8988T (cell line): ENCODE data around the gene GEMIN8.

Experiments used
- DNase-seq: peaks from one replicate; pipeline ENCODE4 v3.0.0; 2011

Gene GEMIN8, protein sequence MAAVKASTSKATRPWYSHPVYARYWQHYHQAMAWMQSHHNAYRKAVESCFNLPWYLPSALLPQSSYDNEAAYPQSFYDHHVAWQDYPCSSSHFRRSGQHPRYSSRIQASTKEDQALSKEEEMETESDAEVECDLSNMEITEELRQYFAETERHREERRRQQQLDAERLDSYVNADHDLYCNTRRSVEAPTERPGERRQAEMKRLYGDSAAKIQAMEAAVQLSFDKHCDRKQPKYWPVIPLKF

DNA sequence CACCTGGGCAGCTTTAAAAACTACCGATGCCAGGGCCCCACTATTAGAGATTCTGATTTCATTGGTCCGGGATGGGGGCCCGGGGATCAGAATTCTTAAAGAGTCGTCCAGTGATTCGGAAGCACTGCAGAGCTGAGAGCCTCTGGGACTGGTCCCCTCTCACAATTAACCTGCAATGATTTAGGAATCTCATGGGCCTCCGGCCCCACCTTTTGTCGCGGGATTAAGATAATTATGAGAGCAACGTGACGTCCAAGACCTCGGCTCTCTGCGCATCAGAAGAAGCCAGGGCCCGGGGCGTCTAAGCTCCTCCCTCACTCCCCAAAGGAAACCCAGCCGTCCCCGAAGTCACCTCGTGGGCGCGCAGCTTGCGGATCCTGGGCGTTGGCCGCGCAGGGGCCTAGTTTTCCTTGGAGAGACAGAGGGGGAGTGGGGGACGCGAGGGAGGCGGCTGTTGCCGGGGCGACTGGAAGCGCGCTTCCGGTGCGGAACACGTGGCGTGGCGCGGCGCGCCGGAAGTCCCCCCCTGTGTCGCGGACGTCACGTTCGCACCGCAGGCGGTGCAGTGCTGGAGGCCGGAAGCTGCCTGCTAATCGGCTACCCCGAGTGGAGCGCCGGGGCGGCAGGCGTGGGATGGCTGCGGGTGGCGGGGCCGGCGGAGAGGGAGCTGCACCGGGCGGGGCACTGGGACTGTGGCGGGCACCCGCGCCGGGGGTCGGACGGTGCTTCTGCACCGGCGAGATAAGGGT is at the start of gene GEMIN8:
GEMIN8 (minus strand) TSS at position 468 of the 749 bp plus-strand sequence. CDS start 8,414 bp downstream, outside the sequence.
- peak; percentile 55 for DNase-seq

GRCh38 chrX:14076639-14077038 is 46.9 kb upstream of the GEMIN8 start:
- DNase-seq, result no peak

GRCh38 chrX:14073556-14073955 is 43.9 kb upstream of the GEMIN8 start:
- no peak for DNase-seq

- DNase-seq, result no peak
These were observed 43.4 kb upstream of the GEMIN8 start for GRCh38 chrX:14073071-14073470.

- DNase-seq, result no peak
These were observed 36.1 kb upstream of the GEMIN8 start for GRCh38 chrX:14065800-14066199.

DNA sequence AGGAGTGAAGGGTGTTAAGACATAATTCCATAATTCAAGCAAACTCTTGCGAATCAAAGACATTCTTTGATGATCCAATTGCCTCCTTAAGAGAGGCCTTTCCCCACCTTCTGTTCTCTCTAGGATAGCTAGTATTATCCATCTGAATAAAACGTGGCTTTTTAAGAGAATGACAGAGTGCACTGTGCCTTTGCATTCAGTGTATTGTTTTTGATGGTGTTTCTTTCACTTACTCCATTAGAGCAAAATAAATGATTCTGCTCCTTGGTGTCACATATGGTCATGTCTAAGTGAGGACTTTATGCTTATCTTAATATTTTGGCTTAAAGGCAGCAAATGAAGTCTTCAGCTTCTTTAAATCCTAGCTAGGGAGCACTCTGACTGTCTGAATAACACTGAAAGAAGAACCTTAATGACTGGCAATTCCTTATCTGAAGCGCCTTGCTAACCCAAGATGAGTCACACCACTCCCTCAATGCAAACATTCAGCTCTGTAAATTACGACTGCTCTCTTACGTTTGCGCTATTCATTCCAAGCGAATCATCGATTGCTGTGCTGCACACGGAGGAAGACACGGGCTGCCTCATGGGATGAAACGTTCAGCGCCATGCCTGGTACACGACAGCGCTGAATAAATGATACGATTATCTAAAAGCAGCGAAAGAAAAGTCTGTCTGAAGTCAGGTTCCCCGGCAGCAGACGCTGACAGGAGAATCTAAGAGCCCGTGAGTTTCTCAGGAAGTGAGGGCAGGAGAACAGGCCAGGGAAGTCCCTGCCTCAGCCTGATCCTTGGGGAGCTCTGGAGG is 35.1 kb upstream of the GEMIN8 start:
- DNase-seq, result no peak

- DNase-seq, result no peak
These were observed 32.8 kb upstream of the GEMIN8 start for GRCh38 chrX:14062524-14062923.

DNA sequence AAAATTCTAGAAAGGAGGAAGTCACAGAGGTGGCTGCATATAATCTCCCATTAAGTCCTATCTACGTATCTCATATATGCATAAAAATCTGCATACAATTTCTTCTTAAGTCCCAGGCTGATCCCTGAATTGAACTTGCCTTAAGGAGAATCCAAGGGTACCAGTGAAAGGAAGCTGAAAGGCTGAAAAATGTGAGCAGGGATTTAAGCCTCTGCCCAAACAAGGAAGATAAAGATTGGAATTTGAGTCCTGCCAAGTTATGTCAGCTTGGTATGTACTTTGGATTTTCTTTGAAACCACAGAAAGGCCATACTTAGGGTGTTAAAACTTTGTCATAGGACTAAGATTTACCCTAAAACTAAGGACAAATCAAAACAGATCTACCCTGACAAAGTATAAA is 26.5 kb upstream of the GEMIN8 start:
- DNase-seq, result no peak

DNA sequence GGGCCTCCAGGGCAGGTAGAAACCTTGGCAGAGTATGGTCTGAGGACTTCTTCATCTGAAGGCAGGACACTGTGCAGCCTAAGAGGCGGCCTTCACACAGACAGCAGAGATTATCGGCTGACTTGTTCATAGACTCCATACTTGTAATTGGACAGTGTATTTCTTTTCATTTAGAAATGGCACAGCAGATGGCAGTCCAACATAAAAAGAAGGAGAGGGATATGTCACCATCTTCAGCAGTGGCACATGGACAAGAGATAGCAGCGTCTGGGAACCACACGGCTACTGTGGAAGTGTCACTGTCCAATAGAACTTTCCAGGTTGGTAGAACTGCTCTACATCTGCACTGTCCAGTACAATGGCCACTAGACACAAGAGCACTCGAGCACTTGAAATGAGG is 21.7 kb upstream of the GEMIN8 start:
- DNase-seq, result no peak

- no peak for DNase-seq
These were observed 21.0 kb upstream of the GEMIN8 start for GRCh38 chrX:14050709-14051108.

- DNase-seq, result no peak
These were observed 13.5 kb upstream of the GEMIN8 start for GRCh38 chrX:14043209-14043608.

DNA sequence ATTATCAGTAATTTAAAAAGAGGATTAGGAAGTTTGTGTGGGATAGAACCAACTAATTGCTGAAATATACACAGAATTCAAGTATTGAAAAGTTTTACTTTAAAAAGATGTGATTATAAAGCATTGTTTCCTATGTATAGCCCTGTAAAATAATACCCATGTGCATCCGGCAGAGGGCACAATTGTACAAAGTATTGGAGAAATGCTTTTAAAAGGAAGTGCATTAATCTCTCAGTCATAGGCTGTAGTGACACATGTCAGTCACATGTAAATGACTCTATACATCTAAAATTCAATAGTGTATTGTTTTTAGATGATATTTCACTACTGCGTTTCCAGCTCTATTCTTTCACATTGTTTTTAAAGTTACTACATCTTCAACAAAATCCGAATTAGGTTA is 9.7 kb upstream of the GEMIN8 start:
- no peak for DNase-seq

- DNase-seq, result no peak
These were observed 8.8 kb upstream of the GEMIN8 start for GRCh38 chrX:14038375-14039085.

GRCh38 chrX:14032406-14032805 is 2.7 kb upstream of the GEMIN8 start:
- DNase-seq, result peak; percentile 40

DNA sequence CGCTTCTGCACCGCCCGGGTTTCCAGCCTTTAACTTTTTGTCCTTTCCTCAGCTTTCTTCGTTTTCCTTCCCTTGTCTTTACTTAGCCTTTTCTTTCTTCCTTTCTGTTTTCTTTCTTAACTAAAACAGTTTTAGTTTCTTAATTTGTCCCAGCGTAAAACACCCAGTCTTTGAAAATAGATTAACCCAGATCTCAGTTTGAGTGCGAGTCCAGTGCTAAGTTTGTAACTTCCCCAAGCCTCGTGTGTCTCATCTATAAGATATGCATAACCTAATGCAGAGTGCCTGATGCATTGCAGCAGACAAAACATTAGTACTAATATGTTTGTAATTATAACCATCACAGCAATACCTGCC is 460 bp upstream of the GEMIN8 start:
- DNase-seq, result no peak

GRCh38 chrX:14029039-14029424 is 660 bp downstream of the GEMIN8 start:
- DNase-seq, result no peak

DNA sequence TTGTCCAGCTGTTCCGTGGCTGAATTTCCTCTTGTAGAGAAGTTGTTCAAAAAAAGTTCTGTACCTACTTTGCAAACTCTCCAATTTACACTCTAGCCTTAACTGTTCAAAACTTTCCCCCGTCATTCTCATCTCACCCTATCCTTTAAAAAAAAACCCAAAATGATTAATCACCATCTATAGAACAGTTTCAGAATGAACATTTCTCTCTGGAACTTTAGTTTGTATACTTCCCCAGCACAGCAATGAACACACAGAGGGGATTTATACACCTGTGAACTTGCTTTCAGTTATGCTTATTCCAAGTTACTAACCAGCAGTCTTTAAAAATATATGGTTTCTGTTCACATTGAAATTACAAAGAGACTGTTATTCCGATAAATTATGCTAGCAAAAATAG is 1.2 kb downstream of the GEMIN8 start:
- DNase-seq, result no peak

DNA sequence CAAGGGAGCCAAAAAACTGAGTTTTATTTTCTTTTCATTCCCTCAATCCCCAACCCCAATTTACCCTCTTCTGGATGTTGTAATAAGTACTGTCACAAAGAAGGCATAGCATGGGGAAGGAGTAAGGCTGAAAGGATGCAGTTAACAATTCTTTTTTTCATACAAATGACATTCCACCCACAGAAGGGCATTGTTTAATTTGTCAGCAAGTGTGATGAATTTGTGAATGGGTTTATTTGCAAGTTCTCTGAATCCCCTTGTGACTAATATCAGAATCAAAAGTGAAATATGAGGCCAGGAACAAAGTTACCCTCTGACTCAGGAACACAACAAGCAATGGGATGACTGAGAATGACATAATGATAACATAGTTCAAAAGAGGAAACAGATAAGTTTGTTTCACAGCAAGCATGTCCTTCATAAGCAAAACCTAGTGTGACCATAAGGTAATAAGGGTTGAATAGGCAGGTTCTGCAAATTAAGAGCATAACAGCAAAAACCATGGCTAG is 2.1 kb downstream of the GEMIN8 start:
- DNase-seq, result no peak

DNA sequence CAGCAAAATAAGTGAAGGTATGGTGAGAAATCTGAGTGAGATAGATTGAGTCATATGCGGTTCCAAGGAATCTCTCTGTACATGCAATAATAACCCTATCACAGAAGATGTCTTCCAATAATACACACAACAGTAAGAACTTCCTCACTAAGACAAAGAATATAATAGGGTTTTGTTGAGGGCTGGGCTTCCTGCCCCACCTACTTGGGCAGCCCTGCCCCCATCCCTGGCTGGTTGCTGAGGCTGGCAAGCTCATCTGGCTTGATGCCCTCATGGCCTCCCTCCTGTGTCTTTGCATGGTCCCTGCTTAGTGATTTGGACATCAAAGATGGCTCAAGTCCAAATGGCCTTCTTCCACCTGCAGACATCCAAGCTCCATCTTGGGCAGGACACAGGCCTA is 2.7 kb downstream of the GEMIN8 start:
- DNase-seq, result no peak

DNA sequence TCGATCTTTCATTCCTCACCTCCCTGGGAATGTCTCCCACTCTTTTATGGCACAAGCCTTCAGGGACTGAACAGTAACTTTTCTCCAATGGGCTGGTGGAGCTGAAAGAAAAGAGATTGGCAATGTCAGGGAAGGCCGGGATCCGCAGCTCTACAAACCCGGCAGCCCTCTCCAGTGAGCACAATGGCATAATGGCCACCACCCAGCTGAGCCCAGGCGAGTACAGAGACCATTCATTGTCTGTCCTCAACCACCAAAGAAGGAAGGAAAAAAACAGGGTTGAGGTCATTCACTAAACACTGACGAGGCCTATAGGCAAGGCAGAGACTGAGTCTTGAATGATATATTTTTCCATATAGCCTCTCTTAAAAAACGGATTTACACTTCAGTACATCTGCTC is 3.6 kb downstream of the GEMIN8 start:
- no peak for DNase-seq

- DNase-seq, result no peak
These were observed 7.7 kb downstream of the GEMIN8 start for GRCh38 chrX:14022019-14022418.

GRCh38 chrX:14017399-14017798 is 12.3 kb downstream of the GEMIN8 start:
- no peak for DNase-seq

- no peak for DNase-seq
These were observed 13.8 kb downstream of the GEMIN8 start for GRCh38 chrX:14015941-14016340.
